ENCODE data around the gene MTHFD1L.

GRCh38 chr6:151108548-151108947 lies 243.0 kb downstream of the MTHFD1L start:
- TF ChIP-seq CTCF (IDR thresholded peaks at IDR 0.05; ENCODE audit: insufficient read depth, low read length, poor library complexity, severe bottlenecking) = no peak
- no peak for TF ChIP-seq EZH2phosphoT487 (conservative IDR thresholded peaks at IDR 0.05; ENCODE audit: low read length)

Data from SU-DHL-6 (cell line).